GM10266 (cell line): Measurements from ENCODE around the gene SH3RF3.

Experiments used
- DNase-seq: peaks from one replicate; pipeline ENCODE4 v3.0.0; 2012; ENCODE audit errors: extremely low spot score
- TF ChIP-seq, protein P1 (sequence below): IDR thresholded peaks from 2 replicates; pipeline ENCODE4 v1.5.1; 2012; ENCODE audit warnings: mild to moderate bottlenecking, low read depth; ENCODE audit not compliant: control insufficient read depth, insufficient read depth; ENCODE audit errors: missing control alignments

Gene SH3RF3

GRCh38 chr2:109451671-109452070 lies 322.7 kb downstream of the SH3RF3 start:
- DNase-seq, result no peak
- TF ChIP-seq, protein P1, sequence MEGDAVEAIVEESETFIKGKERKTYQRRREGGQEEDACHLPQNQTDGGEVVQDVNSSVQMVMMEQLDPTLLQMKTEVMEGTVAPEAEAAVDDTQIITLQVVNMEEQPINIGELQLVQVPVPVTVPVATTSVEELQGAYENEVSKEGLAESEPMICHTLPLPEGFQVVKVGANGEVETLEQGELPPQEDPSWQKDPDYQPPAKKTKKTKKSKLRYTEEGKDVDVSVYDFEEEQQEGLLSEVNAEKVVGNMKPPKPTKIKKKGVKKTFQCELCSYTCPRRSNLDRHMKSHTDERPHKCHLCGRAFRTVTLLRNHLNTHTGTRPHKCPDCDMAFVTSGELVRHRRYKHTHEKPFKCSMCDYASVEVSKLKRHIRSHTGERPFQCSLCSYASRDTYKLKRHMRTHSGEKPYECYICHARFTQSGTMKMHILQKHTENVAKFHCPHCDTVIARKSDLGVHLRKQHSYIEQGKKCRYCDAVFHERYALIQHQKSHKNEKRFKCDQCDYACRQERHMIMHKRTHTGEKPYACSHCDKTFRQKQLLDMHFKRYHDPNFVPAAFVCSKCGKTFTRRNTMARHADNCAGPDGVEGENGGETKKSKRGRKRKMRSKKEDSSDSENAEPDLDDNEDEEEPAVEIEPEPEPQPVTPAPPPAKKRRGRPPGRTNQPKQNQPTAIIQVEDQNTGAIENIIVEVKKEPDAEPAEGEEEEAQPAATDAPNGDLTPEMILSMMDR, result no peak

DNA sequence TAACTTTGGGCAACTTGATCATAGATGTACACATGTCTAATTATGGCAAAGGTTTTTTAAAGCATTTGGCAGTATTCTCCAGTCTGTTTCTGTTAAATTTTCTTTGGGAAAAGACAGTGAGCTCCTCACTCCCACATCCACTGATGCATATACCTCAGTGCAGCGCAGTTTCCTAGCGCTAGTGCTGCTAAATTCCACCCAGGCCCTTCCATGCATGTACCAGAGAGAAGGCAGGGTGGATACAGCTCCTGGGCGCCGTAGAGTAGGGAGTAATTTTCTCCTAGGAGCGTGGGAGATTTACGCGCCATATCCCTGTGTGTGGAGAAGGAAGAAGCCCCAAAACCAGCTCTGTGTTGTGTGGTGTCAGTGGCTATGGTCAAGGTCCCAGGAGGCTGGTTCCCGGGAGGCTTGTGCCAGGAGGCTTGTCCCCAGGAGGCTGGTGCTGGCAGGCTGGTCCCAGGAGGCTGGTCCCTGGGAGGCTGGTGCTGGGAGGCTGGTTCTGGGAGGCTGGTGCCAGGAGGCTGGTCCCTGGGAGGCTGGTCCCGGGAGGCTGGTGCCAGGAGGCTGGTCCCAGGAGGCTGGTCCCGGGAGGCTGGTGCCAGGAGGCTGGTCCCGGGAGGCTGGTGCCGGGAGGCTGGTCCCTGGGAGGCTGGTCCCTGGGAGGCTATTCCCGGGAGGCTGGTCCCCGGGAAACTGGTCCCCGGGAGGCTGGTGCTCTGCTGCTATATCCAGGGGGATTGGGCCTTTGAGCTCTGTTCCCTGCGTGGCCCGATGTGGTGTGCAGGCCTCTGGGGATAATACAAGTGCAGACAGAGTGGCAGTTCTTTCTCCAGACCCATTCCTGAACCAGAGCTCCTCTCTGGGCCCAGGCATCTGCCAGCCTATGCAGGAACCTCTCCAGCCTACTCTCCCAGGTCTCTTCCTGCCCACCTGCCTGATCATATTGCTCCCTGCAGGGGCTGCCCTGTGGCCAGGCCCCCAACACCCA lies 323.6 kb downstream of the SH3RF3 start:
- TF ChIP-seq, protein P1, result no peak
- no peak for DNase-seq

- no peak for DNase-seq
- TF ChIP-seq, protein P1, result no peak
Measured at GRCh38 chr2:109453371-109453995, 324.5 kb downstream of the SH3RF3 start.

GRCh38 chr2:109454304-109454703 lies 325.3 kb downstream of the SH3RF3 start:
- TF ChIP-seq, protein P1, result no peak
- no peak for DNase-seq

DNA sequence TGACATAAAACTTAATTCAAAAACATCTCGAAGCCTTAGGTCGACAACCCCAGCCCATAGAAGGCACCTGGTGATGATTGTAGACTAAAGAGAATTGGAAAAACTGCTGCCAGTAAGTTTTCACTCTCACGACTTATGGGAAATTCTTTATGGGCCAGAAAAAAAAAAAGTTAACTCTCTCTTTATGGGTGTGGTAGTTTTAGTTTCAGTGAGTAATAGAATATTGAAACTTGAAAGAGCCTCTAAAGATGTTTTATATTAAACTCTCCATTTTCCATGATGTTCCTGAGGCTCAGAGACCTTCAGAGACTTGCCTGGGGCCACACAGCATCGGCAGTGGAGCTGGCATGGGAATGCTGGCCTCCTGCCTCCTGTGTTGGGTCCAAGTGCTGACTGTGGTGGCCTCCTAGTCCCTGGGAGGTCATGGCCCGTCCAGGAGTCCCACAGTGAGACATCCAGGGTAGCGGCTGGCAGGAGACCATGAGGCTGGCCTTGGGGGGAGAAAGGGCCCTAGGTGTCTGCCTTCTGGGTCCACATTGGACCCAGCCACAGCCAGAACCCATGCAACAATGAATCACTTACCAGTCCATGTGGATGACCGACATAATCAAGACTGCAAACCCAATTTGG lies 325.9 kb downstream of the SH3RF3 start:
- no peak for DNase-seq

GRCh38 chr2:109455731-109456691 lies 327.0 kb downstream of the SH3RF3 start:
- TF ChIP-seq, protein P1, result no peak

More for the DNA sequence above, 325.9 kb downstream of the SH3RF3 start:
- TF ChIP-seq, protein P1, result no peak

More at GRCh38 chr2:109455731-109456691, 327.0 kb downstream of the SH3RF3 start:
- DNase-seq, result no peak
